IMR-90 (cell line): ENCODE measurements around the gene MUCL3. TPM values are rescaled to one million over a fixed set of nuclear protein-coding genes. Genes with fewer than 3 reads are reported as not detected.

Experiments
- ATAC-seq: fragments of 200-7000 bp; cut with Tn5 transposase; 2 replicates; pipeline ENCODE4 v1.9.1; 2020; ENCODE audit warnings: low read depth, mild to moderate bottlenecking, moderate library complexity
- BruUV-seq: library from RNA; stranded (reverse); fragments of 400-500 nt; replicated peaks from 2 replicates; lab custom pipeline; 2021; lab: Mats Ljungman, UMichigan
- CTCF ChIA-PET: fragments of 300-600 bp; formaldehyde crosslinking; extraction: SDS; loops from one replicate; lab custom pipeline; 2021; ENCODE audit warnings: antibody characterized with exemption; lab: Yijun Ruan, JAX
- POLR2A ChIA-PET: fragments of 300-600 bp; sonication (Branson Sonifier 250); formaldehyde crosslinking; loops from one replicate; lab custom pipeline; 2022; ENCODE audit warnings: antibody characterized with exemption; ENCODE audit not compliant: unreplicated experiment; lab: Charles Lee
- DNase-seq: peaks from one replicate; pipeline ENCODE4 v3.0.0; 2013
- H2AFZ ChIP-seq: replicated peaks from 2 replicates; pipeline ENCODE3; 2013; ENCODE audit warnings: low read length, mild to moderate bottlenecking; ENCODE audit not compliant: poor library complexity
- H2AK5ac ChIP-seq: 2 replicates; pipeline ENCODE4 v1.6.1; 2013; ENCODE audit warnings: low read depth, low read length, inconsistent platforms
- H2AK9ac ChIP-seq: replicated peaks from 2 replicates; pipeline ENCODE3; 2013; ENCODE audit warnings: mild to moderate bottlenecking, low read depth, low read length, moderate library complexity; ENCODE audit not compliant: poor library complexity
- H2BK120ac ChIP-seq: 2 replicates; pipeline ENCODE4 v1.6.1; 2013; ENCODE audit warnings: low read depth, low read length, inconsistent platforms
- H2BK15ac ChIP-seq: 3 replicates; pipeline ENCODE4 v1.6.1; 2013; ENCODE audit warnings: low read depth, low read length, inconsistent platforms
- H2BK20ac ChIP-seq: 2 replicates; pipeline ENCODE4 v1.6.1; 2013; ENCODE audit warnings: low read depth, mild to moderate bottlenecking, inconsistent platforms, low read length, moderate library complexity
- H2BK5ac ChIP-seq: 2 replicates; pipeline ENCODE4 v1.6.1; 2013; ENCODE audit warnings: mild to moderate bottlenecking, low read depth, low read length, inconsistent platforms; ENCODE audit not compliant: poor library complexity, severe bottlenecking
- H3K14ac ChIP-seq: replicated peaks from 2 replicates; pipeline ENCODE4 v1.6.1; 2013; ENCODE audit warnings: low read depth, low read length, inconsistent platforms
- H3K18ac ChIP-seq: 2 replicates; pipeline ENCODE4 v1.6.1; 2013; ENCODE audit warnings: low read depth, low read length, control low read depth
- H3K23ac ChIP-seq: 2 replicates; pipeline ENCODE4 v1.6.1; 2013; ENCODE audit warnings: low read depth, low read length, inconsistent platforms
- H3K27ac ChIP-seq: 2 replicates; pipeline ENCODE4 v1.5.1; 2013; ENCODE audit warnings: mild to moderate bottlenecking, control low read depth, low read length; ENCODE audit not compliant: insufficient read depth
- H3K27me3 ChIP-seq: 2 replicates; pipeline ENCODE4 v1.6.1; 2013; ENCODE audit warnings: low read length; ENCODE audit not compliant: control insufficient read depth, insufficient read depth
- H3K36me3 ChIP-seq: 2 replicates; pipeline ENCODE4 v1.6.1; 2013; ENCODE audit warnings: low read length, mixed read lengths; ENCODE audit not compliant: control insufficient read depth, insufficient read depth
- H3K4ac ChIP-seq: 2 replicates; pipeline ENCODE4 v1.6.1; 2013; ENCODE audit warnings: low read depth, low read length, inconsistent platforms
- H3K4me1 ChIP-seq: 2 replicates; pipeline ENCODE4 v1.6.1; 2013; ENCODE audit warnings: low read length, mixed read lengths; ENCODE audit not compliant: control insufficient read depth, insufficient read depth
- H3K4me2 ChIP-seq: 2 replicates; pipeline ENCODE4 v1.6.1; 2013; ENCODE audit warnings: low read depth, mild to moderate bottlenecking, control low read depth, low read length, moderate library complexity
- H3K4me3 ChIP-seq: 2 replicates; pipeline ENCODE4 v1.5.1; 2013; ENCODE audit warnings: low read depth, mild to moderate bottlenecking, control low read depth, low read length, moderate library complexity; ENCODE audit not compliant: insufficient read depth
- H3K56ac ChIP-seq: 2 replicates; pipeline ENCODE4 v1.6.1; 2013; ENCODE audit warnings: low read length, inconsistent platforms; ENCODE audit not compliant: insufficient read depth; ENCODE audit errors: extremely low read depth
- H3K79me1 ChIP-seq, 2 experiments: 2 replicates each; pipeline ENCODE4 v1.6.1; 2013; ENCODE audit warnings: low read length in 2 of 2, inconsistent platforms in 1 of 2, low read depth in 1 of 2
- H3K9ac ChIP-seq: 2 replicates; pipeline ENCODE4 v1.6.1; 2013; ENCODE audit warnings: low read depth, low read length, control low read depth
- H3K9me1 ChIP-seq: 2 replicates; pipeline ENCODE4 v1.6.1; 2013; ENCODE audit warnings: low read length, inconsistent platforms; ENCODE audit not compliant: insufficient read depth
- H3K9me3 ChIP-seq: 2 replicates; pipeline ENCODE4 v1.6.1; 2013; ENCODE audit warnings: low read length; ENCODE audit not compliant: control insufficient read depth, insufficient read depth
- H4K20me1 ChIP-seq: 2 replicates; pipeline ENCODE4 v1.6.1; 2013; ENCODE audit warnings: low read length, inconsistent platforms; ENCODE audit not compliant: insufficient read depth
- H4K5ac ChIP-seq: 2 replicates; pipeline ENCODE4 v1.6.1; 2013; ENCODE audit warnings: mild to moderate bottlenecking, low read depth, low read length, control low read depth
- H4K8ac ChIP-seq, 2 experiments: 2 replicates each; pipeline ENCODE4 v1.6.1; 2013; ENCODE audit warnings: low read depth in 2 of 2, low read length in 2 of 2, control low read depth in 1 of 2, inconsistent platforms in 1 of 2
- H4K91ac ChIP-seq: 2 replicates; pipeline ENCODE4 v1.6.1; 2013; ENCODE audit warnings: low read depth, low read length, inconsistent platforms; ENCODE audit not compliant: insufficient read depth
- MAZ ChIP-seq: IDR thresholded peaks from 2 replicates; pipeline ENCODE4 v1.6.1; 2012; ENCODE audit warnings: low read depth, mild to moderate bottlenecking, low read length, improper control_type of control experiment, moderate library complexity, borderline replicate concordance
- SMC3 ChIP-seq: fragments of 150-350 bp; IDR thresholded peaks from 2 replicates; pipeline ENCODE4 v1.6.1; 2016; ENCODE audit warnings: low read depth, mild to moderate bottlenecking, antibody characterized with exemption, low read length, moderate library complexity
- WGBS, 2 experiments: methylation state at CpG; one replicate each; pipeline versions ENCODE4 v1.1.5 to v1.1.7; 2013; ENCODE audit warnings: missing lambda C conversion rate in 2 of 2; ENCODE audit not compliant: insufficient read length in 1 of 2; ENCODE audit errors: extremely low coverage in 2 of 2; 5-methylcytosine and 5-hydroxymethylcytosine counted together
- dilution Hi-C: fragments of 300-500 bp; cut with HindIII; formaldehyde crosslinking; loops from one replicate; pipeline ENCODE4 v1.14.3; 2018; ENCODE audit warnings: low sequenced_read_pairs; ENCODE audit not compliant: unreplicated experiment
- in situ Hi-C: fragments of 300-500 bp; cut with MboI; formaldehyde crosslinking; loops from 3 replicates; pipeline ENCODE4 v1.14.3; 2019; ENCODE audit warnings: low sequenced_read_pairs, inconsistent platforms, mixed read lengths
- intact Hi-C: fragments of 100-400 bp; cut with micrococcal nuclease; formaldehyde crosslinking; loops from 2 replicates; pipeline ENCODE4 v1.10.0; 2022
- polyA plus RNA-seq, 3 experiments: library from polyadenylated mRNA; depleted of rRNA; stranded (reverse); fragments of >200 nt; gene quantifications; 2 replicates each; pipeline ENCODE4 v1.2.3, GENCODE V29; 2012; ENCODE audit warnings: low replicate concordance in 1 of 3
- total RNA-seq: library from RNA; depleted of rRNA; stranded (reverse); fragments of >200 nt; gene quantifications from 2 replicates; pipeline ENCODE4 v1.2.3, GENCODE V29; 2012

The MUCL3 gene
- total and polyA plus RNA-seq, 2 of the 4 experiments (the other 2 are of a cell fraction) = not detected

DNA sequence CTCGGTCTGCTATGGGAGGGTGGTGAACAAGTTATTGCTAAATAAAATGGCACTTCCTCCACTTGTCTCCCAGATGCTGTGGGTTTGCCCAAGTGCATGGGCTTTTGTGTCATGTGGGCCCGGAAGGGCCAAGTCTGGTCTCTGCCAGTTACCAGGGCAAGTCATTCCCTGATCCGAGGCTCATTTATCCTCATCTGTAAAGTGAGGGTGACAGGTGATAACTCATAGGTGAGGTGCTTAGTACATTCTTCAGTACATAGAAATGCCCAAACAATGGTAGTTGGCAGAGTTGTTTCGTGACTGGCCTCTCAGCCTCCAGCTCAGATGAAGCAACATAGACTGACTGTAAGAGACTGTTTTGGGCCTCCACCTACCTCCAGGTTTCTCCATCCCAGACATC is 2.0 kb upstream of the MUCL3 start:
- Histone ChIP-seq H2AFZ (no peak overlapping the region), H3K79me1 (no peaks in the 10 kb centered on the region), H4K5ac (no peak overlapping the region), H3K9me1 (peaks cover 10% of the 10 kb centered on the region), H4K91ac (no peak overlapping the region), H2BK120ac (no peak overlapping the region), H3K9me3 (no peaks in the 10 kb centered on the region), H2BK20ac (no peak overlapping the region), H3K4me2 (no peak overlapping the region), H3K36me3 (no peaks in the 10 kb centered on the region), H3K27ac (no peak overlapping the region), H3K56ac (no peak overlapping the region), H3K14ac (no peak overlapping the region), H3K9ac (no peak overlapping the region), H4K8ac (no peak overlapping the region), H3K4me3 (no peak overlapping the region), H2AK5ac (no peak overlapping the region), H2BK5ac (no peak overlapping the region), H4K20me1 (no peaks in the 10 kb centered on the region), H3K18ac (no peak overlapping the region), H3K27me3 (peaks cover 53% of the 10 kb centered on the region), H3K23ac (no peak overlapping the region), H2AK9ac (no peak overlapping the region), H3K4me1 (peaks cover 1% of the 10 kb centered on the region; the same call in 1 of the 2 replicates), H2BK15ac (no peak overlapping the region), H3K4ac (no peak overlapping the region)
- intact Hi-C loops = no loop called here
- no TSS peak for BruUV-seq
- dilution Hi-C loops = no loop called here
- ATAC-seq (no peak), DNase-seq (no peak)
- CTCF ChIA-PET = interaction anchor here (1.1 kb wide), 1 partner anchor 141 kb away, joined by 3 read pairs; no protein-coding TSS in a partner anchor
- in situ Hi-C loops = no loop called here
- TF ChIP-seq SMC3 (no peak), MAZ (no peak)
- WGBS, 2 experiments = no CpG with 5 or more reads among the region's 4 CpGs
- POLR2A ChIA-PET = no interaction called here
